Hepatocyte (in vitro differentiated cells): Measurements from ENCODE around the gene HOXD11. TPM values are rescaled to one million over a fixed set of nuclear protein-coding genes. Genes with fewer than 3 reads are reported as not detected.
A peak's percentile ranks its signal among the peaks of the same experiment; 100 is the strongest.

Source experiments
- DNase-seq: peaks from one replicate; pipeline ENCODE4 v3.0.0-alpha.2; 2016; ENCODE audit warnings: low spot score
- H2AFZ ChIP-seq: fragments of 200-600 bp; sonication (generic); 2 replicates; pipeline ENCODE4 v1.6.0; 2016; ENCODE audit warnings: antibody characterized with exemption, mild to moderate bottlenecking
- H3K27ac ChIP-seq: fragments of 200-600 bp; sonication (generic); 2 replicates; pipeline ENCODE4 v1.5.1; 2016; ENCODE audit warnings: mild to moderate bottlenecking
- H3K27me3 ChIP-seq: fragments of 200-600 bp; sonication (generic); 2 replicates; pipeline ENCODE4 v1.6.1; 2016
- H3K36me3 ChIP-seq: fragments of 200-600 bp; sonication (generic); replicated peaks from 2 replicates; pipeline ENCODE4 v1.5.1; 2016; ENCODE audit warnings: low read depth; ENCODE audit not compliant: insufficient read depth
- H3K4me1 ChIP-seq: fragments of 200-600 bp; sonication (generic); 2 replicates; pipeline ENCODE4 v1.5.1; 2016; ENCODE audit warnings: mild to moderate bottlenecking, moderate library complexity; ENCODE audit not compliant: insufficient read depth
- H3K4me2 ChIP-seq: fragments of 200-600 bp; sonication (generic); 2 replicates; pipeline ENCODE4 v1.6.0; 2016
- H3K4me3 ChIP-seq: fragments of 200-600 bp; sonication (generic); 2 replicates; pipeline ENCODE4 v1.5.1; 2016; ENCODE audit warnings: mild to moderate bottlenecking
- H3K79me2 ChIP-seq: fragments of 200-600 bp; sonication (generic); 2 replicates; pipeline ENCODE4 v1.6.0; 2017; ENCODE audit warnings: mild to moderate bottlenecking
- H3K9me2 ChIP-seq: fragments of 200-600 bp; sonication (generic); replicated peaks from 2 replicates; pipeline ENCODE4 v1.6.0; 2017; ENCODE audit warnings: mild to moderate bottlenecking; ENCODE audit not compliant: insufficient read depth
- H3K9me3 ChIP-seq: fragments of 200-600 bp; sonication (generic); 2 replicates; pipeline ENCODE4 v1.5.1; 2016; ENCODE audit warnings: low read depth, mild to moderate bottlenecking
- H4K20me1 ChIP-seq: fragments of 200-600 bp; sonication (generic); 2 replicates; pipeline ENCODE4 v1.6.0; 2016; ENCODE audit warnings: mild to moderate bottlenecking; ENCODE audit not compliant: insufficient read depth, poor library complexity, severe bottlenecking
- EZH2 ChIP-seq: fragments of 200-600 bp; sonication (generic); IDR thresholded peaks from 2 replicates; pipeline ENCODE4 v1.6.1; 2016; ENCODE audit warnings: antibody characterized with exemption, mild to moderate bottlenecking, borderline replicate concordance
- EZH2phosphoT487 ChIP-seq: fragments of 200-600 bp; sonication (generic); IDR thresholded peaks from one replicate; pipeline ENCODE4 v1.6.1; 2018; ENCODE audit warnings: antibody characterized with exemption, mild to moderate bottlenecking, low read depth, moderate library complexity; ENCODE audit not compliant: unreplicated experiment, severe bottlenecking
- WGBS: methylation state at CpG from one replicate; pipeline ENCODE4 v1.1.6; 2016; ENCODE audit warnings: low lambda C conversion rate; ENCODE audit errors: missing lambda C conversion rate; 5-methylcytosine and 5-hydroxymethylcytosine counted together
- polyA plus RNA-seq: library from polyadenylated mRNA; unstranded; fragments of >200 nt; fragmentation: Nextera tagmentation; extraction: Ambion mirVana; gene quantifications from 2 replicates; pipeline ENCODE4 v1.2.1, GENCODE V29; 2016
- total RNA-seq: library from RNA; depleted of rRNA; stranded (reverse); fragments of >200 nt; gene quantifications from 2 replicates; pipeline ENCODE4 v1.2.3, GENCODE V29; 2014
- TF ChIP-seq, protein P1 (sequence below): fragments of 200-600 bp; sonication (generic); IDR thresholded peaks from 2 replicates; pipeline ENCODE4 v1.5.1; 2016; ENCODE audit warnings: antibody characterized with exemption, mild to moderate bottlenecking; ENCODE audit not compliant: poor library complexity

Gene HOXD11
- total and polyA plus RNA-seq, 2 experiments from 2014 or later, result 6.3 to 9.9 TPM

DNA sequence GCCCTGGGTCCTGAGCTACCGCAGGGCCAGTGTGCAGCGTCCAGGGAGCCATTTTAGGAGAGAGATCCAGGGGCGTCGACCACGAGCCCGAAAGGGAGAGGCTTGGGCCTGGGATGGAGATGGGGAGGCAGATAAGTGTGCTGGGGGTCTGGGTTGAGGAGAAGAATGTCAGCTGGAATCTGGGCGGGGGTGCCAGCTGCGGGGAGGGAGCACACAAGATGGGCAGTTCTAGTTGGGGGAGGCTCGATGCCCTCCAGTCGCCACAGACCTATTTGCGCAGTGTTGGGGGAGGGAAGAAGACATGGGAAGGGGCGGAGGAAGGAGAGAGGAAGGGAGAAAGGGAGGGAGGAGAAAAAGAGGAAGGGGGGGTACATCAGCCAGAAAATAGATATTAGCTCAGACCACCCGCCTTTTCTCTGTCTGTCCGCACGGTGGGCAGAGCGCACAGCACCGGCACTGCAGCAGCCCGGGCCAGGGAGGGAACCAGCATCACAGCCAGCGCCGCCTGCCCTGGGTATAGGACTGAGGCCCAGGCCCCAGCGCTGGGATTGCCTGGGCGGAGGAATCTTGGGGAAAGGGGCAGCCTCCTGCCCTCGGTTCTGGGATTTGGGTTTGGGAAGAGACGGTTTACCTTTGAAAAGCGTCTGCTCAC is 1.9 kb upstream of the HOXD11 start:
- no peak overlapping the region for H2AFZ ChIP-seq
- no peak for DNase-seq
- H3K9me2 ChIP-seq, result no peaks in the 10 kb centered on the region
- peak; percentile 51 for TF ChIP-seq EZH2
- no peak for TF ChIP-seq EZH2phosphoT487
- TF ChIP-seq, protein P1, sequence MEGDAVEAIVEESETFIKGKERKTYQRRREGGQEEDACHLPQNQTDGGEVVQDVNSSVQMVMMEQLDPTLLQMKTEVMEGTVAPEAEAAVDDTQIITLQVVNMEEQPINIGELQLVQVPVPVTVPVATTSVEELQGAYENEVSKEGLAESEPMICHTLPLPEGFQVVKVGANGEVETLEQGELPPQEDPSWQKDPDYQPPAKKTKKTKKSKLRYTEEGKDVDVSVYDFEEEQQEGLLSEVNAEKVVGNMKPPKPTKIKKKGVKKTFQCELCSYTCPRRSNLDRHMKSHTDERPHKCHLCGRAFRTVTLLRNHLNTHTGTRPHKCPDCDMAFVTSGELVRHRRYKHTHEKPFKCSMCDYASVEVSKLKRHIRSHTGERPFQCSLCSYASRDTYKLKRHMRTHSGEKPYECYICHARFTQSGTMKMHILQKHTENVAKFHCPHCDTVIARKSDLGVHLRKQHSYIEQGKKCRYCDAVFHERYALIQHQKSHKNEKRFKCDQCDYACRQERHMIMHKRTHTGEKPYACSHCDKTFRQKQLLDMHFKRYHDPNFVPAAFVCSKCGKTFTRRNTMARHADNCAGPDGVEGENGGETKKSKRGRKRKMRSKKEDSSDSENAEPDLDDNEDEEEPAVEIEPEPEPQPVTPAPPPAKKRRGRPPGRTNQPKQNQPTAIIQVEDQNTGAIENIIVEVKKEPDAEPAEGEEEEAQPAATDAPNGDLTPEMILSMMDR, result no peak
- peak overlapping the region; percentile 70 for H3K4me3 ChIP-seq
- H3K4me1 ChIP-seq, result no peaks in the 10 kb centered on the region
- peak overlapping the region; percentile 91 for H3K4me2 ChIP-seq
- H3K27me3 ChIP-seq, result peaks cover 94% of the 10 kb centered on the region
- H4K20me1 ChIP-seq, result peaks cover 13% of the 10 kb centered on the region
- H3K36me3 ChIP-seq, result no peaks in the 10 kb centered on the region
- H3K9me3 ChIP-seq, result no peaks in the 10 kb centered on the region
- peak overlapping the region; percentile 93 for H3K27ac ChIP-seq
- peaks cover 60% of the 10 kb centered on the region for H3K79me2 ChIP-seq
- 10% methylated on average over 21 of the region's 25 CpGs for WGBS

DNA sequence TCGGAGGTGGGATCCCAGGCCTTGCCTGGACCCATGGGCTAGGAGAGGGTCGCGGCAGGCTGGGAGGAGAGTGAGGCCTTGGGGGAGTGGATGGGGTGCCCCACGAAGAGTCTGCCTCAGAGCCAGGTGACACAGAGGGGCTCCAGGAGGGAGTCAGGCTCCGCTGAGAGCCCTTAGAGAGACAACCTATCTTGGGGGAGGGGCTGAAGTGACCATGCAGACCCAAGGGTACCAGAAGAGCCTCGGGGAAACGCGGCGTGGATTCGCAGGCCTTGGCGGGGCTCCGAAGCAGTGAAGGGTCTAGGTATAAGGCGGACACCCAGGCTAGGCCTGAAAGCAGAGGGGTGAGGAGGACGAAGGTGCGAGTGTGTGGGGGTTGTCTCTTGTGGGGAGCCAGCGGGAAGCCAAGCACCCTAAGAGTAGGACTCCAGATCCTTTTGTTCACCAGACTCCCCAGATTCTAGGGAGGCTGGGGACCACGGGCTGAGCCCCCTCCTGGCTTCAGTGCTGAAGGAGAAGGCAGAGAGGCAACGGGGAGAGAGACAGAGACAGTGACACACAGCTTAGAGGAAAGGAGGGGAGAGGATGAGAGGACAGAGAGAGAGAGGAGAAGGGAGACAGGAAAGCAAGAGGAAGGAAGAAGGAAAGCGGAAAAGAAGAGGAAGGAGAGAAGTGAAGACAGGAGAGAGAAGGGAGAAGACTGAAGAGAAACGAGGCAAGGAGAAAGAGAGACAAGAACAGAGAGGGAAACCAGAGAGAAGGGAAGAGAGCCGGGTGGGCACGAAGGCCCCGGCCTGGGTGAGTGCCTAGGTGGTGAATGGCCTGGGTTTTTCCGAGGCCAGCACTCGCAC is 1.1 kb upstream of the HOXD11 start:
- TF ChIP-seq, protein P1, result no peak
- TF ChIP-seq EZH2, result no peak
- no peak for TF ChIP-seq EZH2phosphoT487
- Histone ChIP-seq H3K9me2 (no peaks in the 10 kb centered on the region), H3K4me3 (peak overlapping the region; percentile 70), H3K4me2 (peak overlapping the region; percentile 91), H3K27ac (peak overlapping the region; percentile 93), H4K20me1 (peaks cover 13% of the 10 kb centered on the region), H3K36me3 (no peaks in the 10 kb centered on the region), H3K4me1 (no peaks in the 10 kb centered on the region), H3K79me2 (peaks cover 55% of the 10 kb centered on the region), H3K9me3 (no peaks in the 10 kb centered on the region), H2AFZ (no peak overlapping the region), H3K27me3 (peaks cover 94% of the 10 kb centered on the region)
- WGBS, result 10% methylated on average over 24 of the region's 25 CpGs
- no peak for DNase-seq

DNA sequence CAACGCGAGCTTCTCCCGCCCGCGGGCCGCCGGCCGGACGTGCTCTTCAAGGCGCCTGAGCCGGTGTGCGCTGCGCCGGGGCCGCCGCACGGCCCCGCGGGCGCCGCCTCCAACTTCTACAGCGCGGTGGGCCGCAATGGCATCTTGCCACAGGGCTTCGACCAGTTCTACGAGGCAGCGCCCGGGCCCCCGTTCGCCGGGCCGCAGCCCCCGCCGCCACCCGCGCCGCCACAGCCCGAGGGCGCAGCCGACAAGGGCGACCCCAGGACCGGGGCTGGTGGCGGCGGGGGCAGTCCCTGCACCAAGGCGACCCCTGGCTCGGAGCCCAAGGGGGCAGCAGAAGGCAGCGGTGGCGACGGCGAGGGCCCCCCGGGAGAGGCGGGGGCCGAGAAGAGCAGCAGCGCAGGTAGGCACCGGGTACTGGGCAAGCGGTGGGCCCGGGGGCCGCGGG is 676 bp downstream of the HOXD11 start:
- no peak for DNase-seq
- no peak for TF ChIP-seq EZH2
- TF ChIP-seq EZH2phosphoT487, result no peak
- TF ChIP-seq, protein P1, result no peak
- Histone ChIP-seq H3K4me2 (peak overlapping the region; percentile 73), H3K36me3 (no peaks in the 10 kb centered on the region), H3K9me2 (no peaks in the 10 kb centered on the region), H3K4me3 (peak overlapping the region; percentile 29), H3K27me3 (peaks cover 94% of the 10 kb centered on the region), H2AFZ (no peak overlapping the region), H4K20me1 (peaks cover 24% of the 10 kb centered on the region), H3K4me1 (no peaks in the 10 kb centered on the region), H3K9me3 (no peaks in the 10 kb centered on the region), H3K27ac (peak overlapping the region; percentile 65), H3K79me2 (peaks cover 48% of the 10 kb centered on the region)
- WGBS, result 4% methylated on average over 22 of the region's 59 CpGs
